GM21447 (cell line): ENCODE data around the gene CRYGD.

Experiments used
- ATAC-seq: cut with Tn5 transposase; IDR thresholded peaks from one replicate; pipeline ENCODE4 v1.9.1; 2021; ENCODE audit not compliant: unreplicated experiment

Gene CRYGD

DNA sequence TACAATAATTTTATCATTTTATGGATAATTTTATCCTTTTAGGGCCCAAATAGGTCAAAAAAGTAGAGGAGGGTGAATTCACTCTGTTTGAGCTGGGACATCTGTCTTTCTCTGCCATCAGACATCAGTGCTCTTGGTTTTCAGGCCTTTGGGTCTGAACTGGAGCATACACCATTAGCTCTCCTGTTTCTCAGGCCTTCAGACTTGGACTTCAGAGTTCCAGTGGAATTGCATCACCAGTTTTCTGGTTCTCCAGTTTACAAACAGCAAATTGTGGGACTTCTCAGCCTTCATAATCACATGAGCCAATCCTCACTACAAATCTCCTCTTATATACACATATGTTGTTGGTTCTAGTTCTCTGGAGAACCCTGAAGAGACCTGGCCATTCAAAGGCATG lies 33.9 kb downstream of the CRYGD start:
- no peak for ATAC-seq

- no peak for ATAC-seq
These were observed 38.3 kb downstream of the CRYGD start for GRCh38 chr2:208086029-208086428.

- ATAC-seq: no peak
These were observed 40.5 kb downstream of the CRYGD start for GRCh38 chr2:208083807-208084206.

- ATAC-seq: no peak
These were observed 47.0 kb downstream of the CRYGD start for GRCh38 chr2:208077276-208077675.

DNA sequence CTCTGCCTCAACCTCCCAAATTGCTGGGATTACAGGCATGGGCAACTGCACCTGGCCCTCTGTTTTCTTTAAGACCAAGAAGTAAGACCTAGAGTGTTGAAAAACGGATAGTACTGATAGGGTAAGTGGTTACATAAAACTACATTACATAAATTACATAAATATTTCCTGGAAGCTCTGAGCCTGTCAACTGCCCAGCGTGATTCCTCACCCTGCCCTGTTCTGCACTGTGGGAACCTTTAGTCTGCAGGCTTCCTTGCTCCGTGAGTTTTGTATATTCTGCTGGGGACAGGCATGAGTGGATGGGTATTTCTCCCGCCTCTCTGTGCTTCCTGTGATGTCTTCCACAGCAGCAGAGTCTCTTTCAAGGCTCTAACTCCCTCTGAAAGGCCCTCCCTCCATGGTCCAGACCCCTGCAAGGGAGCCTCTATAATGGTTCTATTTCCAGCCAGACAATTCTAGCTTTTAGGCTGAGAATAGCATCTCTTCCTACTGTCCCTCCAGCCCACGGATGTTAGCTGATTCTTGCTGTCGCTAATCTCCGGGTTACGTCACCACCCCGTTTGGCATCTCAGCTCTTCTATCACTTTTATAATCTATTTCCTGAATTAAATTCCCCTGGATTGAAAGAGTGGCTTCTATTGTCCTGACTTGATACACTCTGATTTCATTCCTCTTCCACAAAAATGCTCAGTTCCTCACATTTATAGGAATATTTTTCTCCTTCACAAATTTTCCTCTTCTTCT lies 49.5 kb downstream of the CRYGD start:
- ATAC-seq: no peak

- peak; percentile 72 for ATAC-seq
These were observed 52.0 kb downstream of the CRYGD start for GRCh38 chr2:208072250-208072892.
